Measurements from ENCODE around the gene KLF2.

DNA sequence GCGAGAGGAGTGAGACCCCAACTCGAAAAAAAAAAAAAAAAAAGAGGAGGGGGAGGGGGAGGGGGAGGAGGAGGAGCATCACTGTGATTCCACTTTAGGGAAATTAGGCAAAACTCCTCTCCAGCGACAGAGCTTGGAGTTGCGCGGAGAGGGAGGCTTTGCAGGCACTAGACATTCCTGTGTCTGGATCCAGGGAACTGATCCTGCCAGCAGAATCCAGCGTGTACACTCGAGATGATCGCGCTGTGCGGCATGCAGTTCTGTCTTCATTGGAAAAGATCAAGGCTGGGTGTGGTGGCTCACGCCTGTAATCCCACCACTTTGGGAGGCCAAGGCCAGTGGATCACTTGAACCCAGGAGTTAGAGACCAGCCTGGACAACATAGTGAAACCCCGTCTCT, 29.6 kb upstream of the KLF2 start:
- TF ChIP-seq YY1 (IDR thresholded peaks at IDR 0.05; ENCODE audit: insufficient read depth, insufficient read length) (no peak), ZNF274 (IDR thresholded peaks at IDR 0.05; ENCODE audit: low read depth, low read length) (no peak), SUZ12 (IDR thresholded peaks at IDR 0.05; ENCODE audit: extremely low read depth, insufficient read depth, insufficient read length) (no peak)

Measured in NT2/D1 (cell line).